ENCODE measurements around the gene PPIP5K2.

Gene PPIP5K2

DNA sequence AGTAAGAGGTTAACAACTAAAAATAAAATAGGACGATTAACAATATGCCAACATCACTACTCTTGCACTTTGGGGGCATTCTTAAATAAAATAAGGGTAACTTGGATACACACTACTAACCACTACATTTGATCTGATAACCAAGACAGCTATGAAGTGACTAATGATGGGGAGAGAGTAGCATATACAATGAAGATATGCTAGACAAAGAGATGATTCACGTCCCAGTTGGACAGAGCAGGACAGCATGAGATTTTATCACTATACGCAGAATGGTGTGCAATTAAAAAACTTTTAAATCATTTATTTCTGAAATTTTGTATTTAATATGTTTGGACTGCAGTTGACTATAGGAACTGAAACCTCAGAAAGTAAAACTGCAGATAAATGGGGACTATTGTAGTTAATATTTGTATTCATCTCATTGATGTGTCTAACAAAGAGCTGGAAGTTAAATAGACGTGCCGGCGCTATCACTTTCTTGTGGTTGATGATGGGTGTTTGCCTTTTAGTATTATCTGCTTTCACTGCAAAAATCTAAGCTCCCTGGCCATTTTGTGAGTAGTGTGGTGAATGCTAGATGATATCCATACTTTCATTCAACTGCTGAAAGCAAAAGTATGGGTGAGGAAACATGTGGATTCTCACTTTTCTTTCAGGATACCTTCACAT, 18.9 kb upstream of the PPIP5K2 start:
- no peak overlapping the region for H3K4me3 ChIP-seq (ENCODE audit: low read depth in 1 of 2, low read length in 2 of 2)
- H3K27ac ChIP-seq (ENCODE audit: low read length), result no peak overlapping the region
- H3K27me3 ChIP-seq (ENCODE audit: low read depth, low read length), result no peaks in the 10 kb centered on the region
- H3K4me1 ChIP-seq (ENCODE audit: control insufficient read depth in 1 of 2, insufficient read depth in 2 of 2, low read length in 2 of 2), result no peaks in the 10 kb centered on the region
- H3K36me3 ChIP-seq (ENCODE audit: control insufficient read depth in 1 of 2, insufficient read depth in 2 of 2, low read length in 2 of 2), result peaks cover 0 to 40% of the 10 kb centered on the region in 2 donors
- no peaks in the 10 kb centered on the region for H3K9me3 ChIP-seq (ENCODE audit: control insufficient read depth in 1 of 2, low read length in 2 of 2)

DNA sequence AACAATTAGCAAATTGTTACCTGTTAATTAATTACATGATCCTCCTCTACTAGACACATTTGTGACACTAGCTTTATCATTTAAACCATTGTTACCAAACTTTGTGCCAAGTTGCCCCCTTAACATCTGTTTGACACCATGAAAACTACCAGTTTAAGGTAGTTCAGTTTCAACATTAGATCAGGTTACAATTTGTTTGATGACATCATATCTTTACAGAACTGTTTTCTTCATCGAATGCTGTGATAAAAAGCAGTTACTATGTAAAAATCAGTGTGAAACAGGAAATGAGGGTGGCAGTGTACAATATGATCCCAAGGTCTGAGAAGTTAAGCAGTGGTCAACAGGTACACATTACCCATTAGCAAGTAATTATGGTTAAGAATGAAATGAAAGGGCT, 17.9 kb upstream of the PPIP5K2 start:
- Histone ChIP-seq H3K9me3 (ENCODE audit: control insufficient read depth in 1 of 2, low read length in 2 of 2) (no peaks in the 10 kb centered on the region), H3K27ac (ENCODE audit: low read length) (no peak overlapping the region), H3K36me3 (ENCODE audit: control insufficient read depth in 1 of 2, insufficient read depth in 2 of 2, low read length in 2 of 2) (peaks cover 0 to 35% of the 10 kb centered on the region in 2 donors), H3K4me1 (ENCODE audit: control insufficient read depth in 1 of 2, insufficient read depth in 2 of 2, low read length in 2 of 2) (no peaks in the 10 kb centered on the region), H3K4me3 (ENCODE audit: low read depth in 1 of 2, low read length in 2 of 2) (no peak overlapping the region), H3K27me3 (ENCODE audit: low read depth, low read length) (no peaks in the 10 kb centered on the region)

DNA sequence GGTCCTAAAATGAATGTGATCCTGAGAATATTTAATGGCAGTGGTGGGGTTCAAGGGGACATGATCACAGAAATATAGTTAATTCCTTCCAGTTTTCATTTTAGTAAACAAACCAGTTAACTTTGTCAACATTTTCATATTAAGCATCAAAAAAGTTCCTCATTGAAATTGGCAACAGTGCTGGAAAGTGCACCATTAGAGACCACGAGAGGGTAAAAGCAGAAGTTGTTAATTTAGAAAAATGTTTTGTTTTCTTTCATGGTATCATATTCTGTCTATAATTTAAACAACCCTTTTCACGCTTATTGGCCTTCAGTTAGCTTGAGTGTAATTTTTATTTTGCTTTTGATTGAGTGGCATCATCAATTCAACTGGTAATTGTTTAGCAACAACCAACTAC, 12.0 kb upstream of the PPIP5K2 start:
- Histone ChIP-seq H3K27ac (ENCODE audit: low read length) (no peak overlapping the region), H3K27me3 (ENCODE audit: low read depth, low read length) (no peaks in the 10 kb centered on the region), H3K4me1 (ENCODE audit: control insufficient read depth in 1 of 2, insufficient read depth in 2 of 2, low read length in 2 of 2) (no peaks in the 10 kb centered on the region), H3K36me3 (ENCODE audit: control insufficient read depth in 1 of 2, insufficient read depth in 2 of 2, low read length in 2 of 2) (peaks cover 0 to 10% of the 10 kb centered on the region in 2 donors), H3K4me3 (ENCODE audit: low read depth in 1 of 2, low read length in 2 of 2) (no peak overlapping the region), H3K9me3 (ENCODE audit: control insufficient read depth in 1 of 2, low read length in 2 of 2) (no peaks in the 10 kb centered on the region)

DNA sequence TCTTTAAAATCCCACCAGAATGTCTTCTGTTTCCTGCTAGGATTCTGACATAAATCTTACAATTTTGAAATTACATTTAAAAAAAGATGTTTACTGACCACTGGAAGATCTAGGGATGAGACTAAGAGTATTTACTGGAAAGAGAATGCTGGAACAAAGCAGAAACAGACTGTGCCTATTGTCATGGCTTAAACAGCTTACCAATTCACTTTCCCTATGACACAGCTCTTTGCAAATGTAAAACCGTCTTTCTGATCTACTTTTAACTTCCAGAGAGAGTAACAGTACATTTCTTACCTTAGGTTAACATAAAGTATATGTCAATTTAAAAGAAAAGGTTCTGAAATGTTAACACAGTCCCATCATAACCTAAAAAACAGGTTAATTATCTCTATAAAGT, 10.8 kb upstream of the PPIP5K2 start:
- Histone ChIP-seq H3K27me3 (ENCODE audit: low read depth, low read length) (no peaks in the 10 kb centered on the region), H3K4me1 (ENCODE audit: control insufficient read depth in 1 of 2, insufficient read depth in 2 of 2, low read length in 2 of 2) (no peaks in the 10 kb centered on the region), H3K27ac (ENCODE audit: low read length) (no peak overlapping the region), H3K4me3 (ENCODE audit: low read depth in 1 of 2, low read length in 2 of 2) (no peak overlapping the region), H3K9me3 (ENCODE audit: control insufficient read depth in 1 of 2, low read length in 2 of 2) (no peaks in the 10 kb centered on the region), H3K36me3 (ENCODE audit: control insufficient read depth in 1 of 2, insufficient read depth in 2 of 2, low read length in 2 of 2) (peaks cover 0 to under 1% of the 10 kb centered on the region in 2 donors)

DNA sequence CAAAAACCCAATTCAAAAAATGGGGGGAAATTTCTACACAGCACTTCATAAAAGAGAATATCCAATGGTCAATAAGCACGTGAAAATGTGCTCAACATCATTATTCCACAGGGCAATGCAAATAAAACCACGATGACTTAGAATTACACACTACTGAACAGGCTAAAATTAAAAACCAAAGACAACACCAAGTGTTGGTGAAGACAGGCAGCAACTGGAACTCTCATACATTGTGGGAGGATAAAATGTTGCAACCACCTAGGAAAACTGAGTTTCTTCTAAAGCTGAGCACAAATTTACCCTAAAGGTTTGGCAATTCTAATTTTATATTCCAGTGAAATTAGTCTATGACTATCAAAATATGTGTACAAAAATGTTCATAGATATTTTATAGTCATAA, 9.7 kb upstream of the PPIP5K2 start:
- no peak overlapping the region for H3K4me3 ChIP-seq (ENCODE audit: low read depth in 1 of 2, low read length in 2 of 2)
- no peak overlapping the region for H3K27ac ChIP-seq (ENCODE audit: low read length)
- H3K27me3 ChIP-seq (ENCODE audit: low read depth, low read length), result no peaks in the 10 kb centered on the region
- H3K9me3 ChIP-seq (ENCODE audit: control insufficient read depth in 1 of 2, low read length in 2 of 2), result no peaks in the 10 kb centered on the region
- no peaks in the 10 kb centered on the region for H3K36me3 ChIP-seq (ENCODE audit: control insufficient read depth in 1 of 2, insufficient read depth in 2 of 2, low read length in 2 of 2)
- no peaks in the 10 kb centered on the region for H3K4me1 ChIP-seq (ENCODE audit: control insufficient read depth in 1 of 2, insufficient read depth in 2 of 2, low read length in 2 of 2)

DNA sequence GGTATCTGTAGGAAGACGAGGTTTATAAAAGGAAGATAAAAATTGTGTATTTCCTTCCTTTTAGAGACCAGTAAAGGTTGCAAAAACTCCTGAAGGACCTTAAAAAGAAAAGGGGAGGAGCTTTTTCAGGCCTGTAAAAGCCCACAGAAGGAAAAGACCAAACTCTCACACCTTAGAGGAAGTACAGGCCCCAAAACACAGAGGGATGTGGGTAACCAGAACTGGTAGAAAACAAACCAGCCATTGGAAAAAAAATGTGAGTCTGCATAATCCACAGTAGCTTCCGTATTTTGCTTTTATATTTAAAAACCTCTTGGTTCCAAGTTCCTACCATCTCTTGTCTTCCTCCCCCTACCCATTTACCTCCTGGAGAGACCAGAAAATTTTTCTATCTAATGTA, 8.6 kb upstream of the PPIP5K2 start:
- no peaks in the 10 kb centered on the region for H3K9me3 ChIP-seq (ENCODE audit: control insufficient read depth in 1 of 2, low read length in 2 of 2)
- H3K27ac ChIP-seq (ENCODE audit: low read length), result no peak overlapping the region
- H3K4me1 ChIP-seq (ENCODE audit: control insufficient read depth in 1 of 2, insufficient read depth in 2 of 2, low read length in 2 of 2), result no peaks in the 10 kb centered on the region
- no peak overlapping the region for H3K4me3 ChIP-seq (ENCODE audit: low read depth in 1 of 2, low read length in 2 of 2)
- no peaks in the 10 kb centered on the region for H3K36me3 ChIP-seq (ENCODE audit: control insufficient read depth in 1 of 2, insufficient read depth in 2 of 2, low read length in 2 of 2)
- no peaks in the 10 kb centered on the region for H3K27me3 ChIP-seq (ENCODE audit: low read depth, low read length)

DNA sequence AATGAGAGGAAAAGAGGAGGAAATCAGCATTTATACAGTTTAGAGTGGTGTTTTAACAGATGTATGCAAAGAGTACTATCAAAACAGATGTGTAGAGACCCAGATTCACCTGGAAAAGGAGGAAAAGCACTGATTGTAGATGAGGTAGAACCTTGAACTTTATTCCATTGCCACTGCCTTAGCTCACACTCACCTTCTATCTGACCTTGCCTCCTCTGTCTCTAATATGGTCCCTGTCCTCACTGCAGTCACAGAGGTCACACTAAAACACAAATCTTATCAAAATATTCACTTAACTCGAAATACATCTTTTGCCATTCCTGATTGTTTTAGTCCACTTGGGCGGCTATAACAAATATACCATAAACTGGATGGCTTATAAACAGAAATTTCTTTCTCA, 7.2 kb upstream of the PPIP5K2 start:
- no peak overlapping the region for H3K27ac ChIP-seq (ENCODE audit: low read length)
- no peaks in the 10 kb centered on the region for H3K9me3 ChIP-seq (ENCODE audit: control insufficient read depth in 1 of 2, low read length in 2 of 2)
- H3K36me3 ChIP-seq (ENCODE audit: control insufficient read depth in 1 of 2, insufficient read depth in 2 of 2, low read length in 2 of 2), result no peaks in the 10 kb centered on the region
- H3K4me3 ChIP-seq (ENCODE audit: low read depth in 1 of 2, low read length in 2 of 2), result no peak overlapping the region
- no peaks in the 10 kb centered on the region for H3K4me1 ChIP-seq (ENCODE audit: control insufficient read depth in 1 of 2, insufficient read depth in 2 of 2, low read length in 2 of 2)
- no peaks in the 10 kb centered on the region for H3K27me3 ChIP-seq (ENCODE audit: low read depth, low read length)

DNA sequence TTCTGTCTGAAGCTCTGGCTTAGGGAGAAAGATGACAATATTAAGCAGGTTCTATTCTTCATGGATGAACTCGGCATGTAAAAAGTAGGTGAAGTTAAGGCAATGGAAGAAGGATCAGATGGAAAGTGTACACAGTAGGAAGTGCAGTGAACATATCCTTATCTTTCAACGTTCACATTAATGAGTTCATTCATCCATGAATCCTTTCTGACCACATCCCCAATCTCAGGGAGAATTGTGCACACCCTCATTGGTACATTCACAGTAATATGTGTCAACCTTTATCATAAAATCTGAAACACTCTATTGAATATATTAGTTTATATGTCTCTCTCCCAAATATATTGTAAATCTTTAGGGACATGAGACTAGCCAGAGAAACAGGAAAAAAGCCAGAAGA, 5.7 kb upstream of the PPIP5K2 start:
- no peaks in the 10 kb centered on the region for H3K9me3 ChIP-seq (ENCODE audit: control insufficient read depth in 1 of 2, low read length in 2 of 2)
- no peaks in the 10 kb centered on the region for H3K27me3 ChIP-seq (ENCODE audit: low read depth, low read length)
- no peak overlapping the region for H3K4me3 ChIP-seq (ENCODE audit: low read depth in 1 of 2, low read length in 2 of 2)
- peaks cover 6 to 10% of the 10 kb centered on the region in 2 donors for H3K4me1 ChIP-seq (ENCODE audit: control insufficient read depth in 1 of 2, insufficient read depth in 2 of 2, low read length in 2 of 2)
- H3K27ac ChIP-seq (ENCODE audit: low read length), result no peak overlapping the region
- H3K36me3 ChIP-seq (ENCODE audit: control insufficient read depth in 1 of 2, insufficient read depth in 2 of 2, low read length in 2 of 2), result peaks cover 0 to under 1% of the 10 kb centered on the region in 2 donors

DNA sequence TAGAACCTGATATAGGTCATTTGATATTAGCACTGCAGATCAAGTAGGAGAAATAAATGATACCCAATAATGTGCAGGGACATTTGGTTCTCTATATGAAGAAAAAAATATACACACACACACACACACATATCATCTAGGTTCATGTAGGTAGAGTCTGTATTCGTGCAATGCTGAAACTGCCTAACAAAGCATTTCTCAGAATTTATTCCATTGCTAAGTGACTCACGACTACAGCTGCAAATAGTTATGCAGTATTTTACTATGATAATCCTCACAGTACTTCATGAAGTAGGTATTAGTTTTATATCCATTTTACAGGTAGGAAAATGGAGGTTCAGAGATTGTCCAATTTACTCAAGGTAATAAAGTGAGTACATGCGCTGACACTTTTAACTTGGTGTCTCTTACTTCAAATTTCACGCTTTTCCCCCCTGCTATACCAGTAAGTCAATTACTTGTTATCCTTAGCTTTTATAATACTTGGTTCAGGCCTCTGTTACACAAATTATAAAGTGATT, 2.6 kb upstream of the PPIP5K2 start:
- no peaks in the 10 kb centered on the region for H3K27me3 ChIP-seq (ENCODE audit: low read depth, low read length)
- no peak overlapping the region for H3K4me3 ChIP-seq (ENCODE audit: low read depth in 1 of 2, low read length in 2 of 2)
- no peaks in the 10 kb centered on the region for H3K9me3 ChIP-seq (ENCODE audit: control insufficient read depth in 1 of 2, low read length in 2 of 2)
- peaks cover 0 to 6% of the 10 kb centered on the region in 2 donors for H3K36me3 ChIP-seq (ENCODE audit: control insufficient read depth in 1 of 2, insufficient read depth in 2 of 2, low read length in 2 of 2)
- H3K4me1 ChIP-seq (ENCODE audit: control insufficient read depth in 1 of 2, insufficient read depth in 2 of 2, low read length in 2 of 2), result peaks cover 6 to 21% of the 10 kb centered on the region in 2 donors
- no peak overlapping the region for H3K27ac ChIP-seq (ENCODE audit: low read length)

DNA sequence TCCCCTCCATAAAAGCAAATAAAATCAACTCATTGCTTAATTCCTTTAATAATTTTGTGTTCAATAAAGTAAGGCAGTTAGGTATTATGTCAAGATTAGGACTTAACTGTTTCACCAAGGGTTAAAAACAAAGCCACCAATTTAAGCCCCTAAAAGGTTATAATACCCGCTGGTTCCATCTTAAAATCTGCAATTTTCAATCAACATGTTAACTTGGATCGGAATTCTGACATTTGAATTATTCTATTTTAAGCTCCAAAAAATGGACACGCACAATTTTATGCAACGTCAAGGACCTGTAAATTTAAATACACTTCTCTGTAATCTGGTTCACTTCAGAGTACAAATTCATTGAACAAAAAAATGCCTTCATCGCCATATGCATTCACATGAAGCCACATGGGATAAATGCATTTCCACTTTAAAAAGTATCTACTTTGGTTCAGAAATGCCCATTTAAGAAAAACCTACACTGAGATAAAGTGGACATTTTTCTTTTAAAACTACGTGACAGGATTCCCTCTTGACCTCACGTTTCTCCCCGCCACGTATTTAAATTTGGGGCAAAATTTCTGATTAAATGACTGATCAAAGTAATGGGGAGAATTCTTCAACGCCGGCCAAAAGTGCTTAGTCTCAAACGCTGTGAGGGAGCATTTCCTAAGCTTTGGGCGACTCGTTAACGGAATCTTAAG, 884 bp upstream of the PPIP5K2 start:
- H3K4me1 ChIP-seq (ENCODE audit: control insufficient read depth in 1 of 2, insufficient read depth in 2 of 2, low read length in 2 of 2), result peaks cover 6 to 21% of the 10 kb centered on the region in 2 donors

DNA sequence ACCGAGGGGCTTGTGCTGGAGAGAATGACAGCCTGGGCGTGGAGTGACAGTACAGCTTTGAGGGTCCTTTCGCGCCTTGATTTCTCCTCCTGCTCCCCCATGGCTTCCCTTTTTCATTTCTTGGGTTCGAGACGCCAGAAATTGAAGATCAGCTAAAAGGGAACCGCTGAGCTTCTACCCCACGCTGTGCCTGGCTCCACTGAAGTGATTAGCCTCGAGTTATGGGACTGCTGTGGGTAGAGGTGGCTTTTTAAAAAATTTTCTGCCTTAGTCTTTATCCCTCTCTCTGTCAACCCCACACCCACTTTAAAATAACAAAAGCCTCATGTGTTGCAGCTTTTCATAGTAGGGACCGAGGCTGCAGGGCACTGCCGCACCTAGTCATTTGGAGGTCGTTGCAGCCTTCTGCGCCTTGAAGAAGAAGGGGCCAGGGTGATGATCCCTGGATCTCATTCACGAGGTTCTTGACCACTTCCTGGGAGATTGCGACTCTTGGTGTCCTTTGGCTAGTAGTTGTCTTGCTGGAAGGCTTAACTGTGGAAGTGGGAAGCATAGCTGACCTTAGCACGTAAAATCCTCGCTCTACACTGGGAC, 603 bp downstream of the PPIP5K2 start:
- Histone ChIP-seq H3K4me3 (ENCODE audit: low read depth in 1 of 2, low read length in 2 of 2) (peak overlapping the region; percentile 94 to 99), H3K9me3 (ENCODE audit: control insufficient read depth in 1 of 2, low read length in 2 of 2) (no peaks in the 10 kb centered on the region), H3K27me3 (ENCODE audit: low read depth, low read length) (no peaks in the 10 kb centered on the region), H3K36me3 (ENCODE audit: control insufficient read depth in 1 of 2, insufficient read depth in 2 of 2, low read length in 2 of 2) (peaks cover 0 to 6% of the 10 kb centered on the region in 2 donors), H3K27ac (ENCODE audit: low read length) (peak overlapping the region; percentile 99), H3K4me1 (ENCODE audit: control insufficient read depth in 1 of 2, insufficient read depth in 2 of 2, low read length in 2 of 2) (peaks cover 6 to 21% of the 10 kb centered on the region in 2 donors)

More for the DNA sequence above, 884 bp upstream of the PPIP5K2 start:
- H3K27me3 ChIP-seq (ENCODE audit: low read depth, low read length), result no peaks in the 10 kb centered on the region
- H3K4me3 ChIP-seq (ENCODE audit: low read depth in 1 of 2, low read length in 2 of 2), result peak overlapping the region; percentile 94 to 99
- H3K9me3 ChIP-seq (ENCODE audit: control insufficient read depth in 1 of 2, low read length in 2 of 2), result no peaks in the 10 kb centered on the region
- H3K36me3 ChIP-seq (ENCODE audit: control insufficient read depth in 1 of 2, insufficient read depth in 2 of 2, low read length in 2 of 2), result peaks cover 0 to 6% of the 10 kb centered on the region in 2 donors
- peak overlapping the region; percentile 99 for H3K27ac ChIP-seq (ENCODE audit: low read length)

All from muscle layer of duodenum (tissue), 2 donors.